T-helper 1 cell treated with Interleukin-12 subunit alpha and Interleukin-12 subunit beta and Interleukin-4 antibody, amounts not matched to agents 30 ng/mL and 1 ng/mL, for 36 hours (primary cell): ENCODE results near the gene ZNF275. TPM values are rescaled to one million over a fixed set of nuclear protein-coding genes. Genes with fewer than 3 reads are reported as not detected.
"Not testable (repeated sequence)": the region's sequence is repeated elsewhere in the genome, so short reads cannot be mapped to it uniquely, and the experiment has no call there.

Experiments
- intact Hi-C: fragments of 100-400 bp; cut with micrococcal nuclease; formaldehyde crosslinking; loops from one replicate; pipeline ENCODE4 v1.15.1; 2024
- total RNA-seq: library from RNA; stranded (reverse); gene quantifications from 2 replicates; pipeline ENCODE4 v1.2.3, GENCODE V29; 2022

Gene ZNF275
- total RNA-seq, 1 donor from 2014 or later: 24.3 TPM

DNA sequence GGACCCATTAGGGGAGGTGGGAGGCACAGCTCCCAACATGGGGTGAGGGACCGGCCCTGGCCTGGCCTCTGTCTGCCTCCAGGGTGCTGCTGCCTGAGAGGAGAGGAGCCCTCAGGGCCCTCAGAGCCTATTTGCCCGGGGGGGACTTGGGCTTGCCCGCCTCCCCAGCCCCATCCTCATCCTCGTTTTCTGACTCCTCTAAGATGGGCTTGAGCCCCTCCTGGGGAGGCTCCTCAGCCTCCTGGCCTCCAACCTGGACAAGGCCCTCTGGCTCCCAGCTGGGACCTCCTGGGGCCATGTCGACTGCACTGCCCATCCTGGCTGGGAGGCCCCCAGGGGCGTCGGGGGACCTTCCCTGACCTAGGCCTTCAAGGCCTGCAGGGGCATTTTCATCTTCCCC lies 15.1 kb upstream of the ZNF275 start:
- intact Hi-C loops: no loop called here

GRCh38 chrX:153319295-153320046 lies 14.5 kb upstream of the ZNF275 start:
- intact Hi-C loops: no loop called here

DNA sequence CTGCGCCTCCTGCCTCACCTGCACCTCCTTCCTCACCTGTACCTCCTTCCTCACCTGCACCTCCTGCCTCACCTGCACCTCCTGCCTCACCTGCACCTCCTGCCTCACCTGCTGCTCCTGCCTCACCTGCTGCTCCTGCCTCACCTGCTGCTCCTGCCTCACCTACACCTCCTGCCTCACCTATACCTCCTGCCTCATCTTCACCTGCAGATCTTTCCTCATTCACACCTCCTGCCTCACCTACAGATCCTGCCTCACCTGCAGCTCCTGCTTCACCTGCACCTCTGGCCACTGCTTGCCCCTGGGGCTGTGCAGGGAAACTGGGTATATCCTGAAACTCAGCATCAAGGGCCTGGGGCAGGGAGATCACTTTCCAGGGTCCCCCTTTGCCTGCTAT lies 13.9 kb upstream of the ZNF275 start:
- intact Hi-C loops: not testable (repeated sequence)

DNA sequence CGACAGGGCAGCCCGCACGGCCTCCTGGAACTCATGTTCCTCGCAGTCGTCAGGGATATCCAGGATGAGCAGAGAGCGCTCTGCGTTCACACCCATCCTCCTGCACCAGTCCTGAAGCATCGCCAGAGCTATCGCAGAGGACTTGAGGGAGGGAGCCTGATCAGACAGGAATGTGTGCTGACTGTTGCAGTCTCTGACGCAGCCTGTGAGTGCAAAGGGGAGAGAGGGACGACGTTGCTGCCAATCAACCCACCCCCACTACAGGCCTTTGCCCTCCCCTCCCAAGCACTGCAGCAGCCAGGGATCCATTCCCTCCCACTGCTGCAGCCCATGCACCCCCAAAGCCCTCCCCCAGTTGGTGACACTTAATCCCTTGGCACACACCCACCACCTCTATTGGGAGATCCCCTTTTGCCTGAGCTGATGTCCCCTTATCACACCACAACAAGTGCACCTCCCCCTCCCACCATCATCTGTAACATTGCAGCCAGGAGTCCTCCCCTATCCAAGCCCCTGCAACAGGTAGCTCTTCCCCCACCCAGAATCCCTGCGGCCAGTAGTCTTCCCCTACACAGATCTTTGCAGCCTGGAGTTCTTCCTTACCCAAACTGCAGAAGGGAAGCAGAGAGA lies 13.3 kb upstream of the ZNF275 start:
- intact Hi-C loops: no loop called here

DNA sequence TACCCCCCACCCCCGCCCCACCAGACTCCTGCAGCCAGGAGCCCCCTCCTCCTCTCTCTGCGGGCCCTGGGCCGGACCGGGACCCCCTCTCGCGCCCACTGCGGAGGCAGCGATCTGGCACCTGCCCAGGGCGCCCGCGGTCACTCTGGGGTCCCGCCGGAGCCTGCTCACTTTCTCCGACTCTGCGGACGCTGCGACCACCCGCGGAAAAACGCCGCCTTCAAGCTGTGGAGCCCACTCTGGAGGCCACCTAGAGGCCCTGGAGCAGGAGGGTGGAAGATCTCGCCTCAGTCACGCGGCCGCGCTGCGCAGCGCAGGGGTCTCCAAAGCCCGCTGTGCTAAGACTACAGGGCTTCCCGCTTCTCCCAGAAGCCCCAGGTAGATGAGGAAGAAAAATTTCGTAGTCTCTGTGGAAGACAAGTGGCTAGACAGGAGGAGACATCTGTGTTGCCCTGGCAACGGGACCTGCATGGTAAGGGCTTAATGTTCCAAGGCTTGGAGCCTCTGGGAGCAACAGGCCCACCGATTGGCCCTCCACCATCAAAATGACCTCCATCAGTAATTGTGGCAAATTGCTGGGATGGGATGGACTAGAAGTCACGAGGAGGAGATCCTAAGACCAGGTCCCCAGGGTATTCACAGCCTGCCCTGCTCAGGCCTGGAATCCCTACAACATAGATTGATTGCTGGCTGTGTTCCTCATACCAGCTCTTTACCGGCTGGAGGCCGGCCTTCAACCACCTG lies 12.4 kb upstream of the ZNF275 start, which contains the start of gene PNMA6F:
TSS of gene PNMA6F (minus strand) at position 387 of the 744 bp plus-strand sequence. CDS start 1,093 bp downstream, outside the sequence.
- intact Hi-C loops: no loop called here

DNA sequence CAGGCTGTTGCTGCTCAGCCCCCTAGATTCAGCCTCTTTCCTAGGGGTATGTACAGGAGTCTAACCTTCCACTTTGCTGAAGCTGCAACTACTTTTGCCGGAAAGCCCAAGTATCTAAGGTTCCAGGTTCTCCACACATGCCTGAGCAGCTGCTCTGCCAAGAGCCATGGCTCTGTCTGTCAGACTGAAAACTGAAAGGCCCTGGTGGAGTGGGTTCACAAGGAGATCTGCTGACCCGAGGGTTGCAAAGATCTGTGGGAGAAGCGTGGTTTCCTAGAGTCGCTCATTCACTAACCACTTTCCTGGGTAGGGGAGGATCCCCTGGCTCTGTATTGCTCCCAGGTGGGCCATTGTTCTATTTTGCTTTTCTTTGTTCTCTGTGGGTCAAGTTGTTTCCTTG lies 6.4 kb upstream of the ZNF275 start:
- intact Hi-C loops: no loop called here

DNA sequence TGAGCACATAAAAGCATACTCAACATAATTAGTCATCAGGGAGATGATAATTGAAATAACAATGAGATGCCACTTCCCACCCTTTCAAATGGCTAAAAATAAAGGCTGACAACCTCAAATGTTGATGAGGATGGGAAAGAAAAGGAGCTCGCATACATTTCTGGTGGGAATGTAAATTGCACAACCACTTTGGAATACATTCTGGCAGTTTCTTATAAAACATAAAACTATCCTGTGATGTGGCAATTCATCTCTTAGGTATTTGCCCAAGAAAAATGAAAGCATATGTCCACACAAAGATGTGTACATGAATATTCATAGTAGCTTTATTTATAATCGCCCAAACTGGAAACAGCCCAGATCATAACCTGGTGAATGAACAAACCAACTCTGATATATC lies 687 bp upstream of the ZNF275 start:
- intact Hi-C loops: loop anchor here (2.0 to 5.0 kb wide), 2 partner anchors 48 to 264 kb away; partner anchors contain the start of gene CCNQ

DNA sequence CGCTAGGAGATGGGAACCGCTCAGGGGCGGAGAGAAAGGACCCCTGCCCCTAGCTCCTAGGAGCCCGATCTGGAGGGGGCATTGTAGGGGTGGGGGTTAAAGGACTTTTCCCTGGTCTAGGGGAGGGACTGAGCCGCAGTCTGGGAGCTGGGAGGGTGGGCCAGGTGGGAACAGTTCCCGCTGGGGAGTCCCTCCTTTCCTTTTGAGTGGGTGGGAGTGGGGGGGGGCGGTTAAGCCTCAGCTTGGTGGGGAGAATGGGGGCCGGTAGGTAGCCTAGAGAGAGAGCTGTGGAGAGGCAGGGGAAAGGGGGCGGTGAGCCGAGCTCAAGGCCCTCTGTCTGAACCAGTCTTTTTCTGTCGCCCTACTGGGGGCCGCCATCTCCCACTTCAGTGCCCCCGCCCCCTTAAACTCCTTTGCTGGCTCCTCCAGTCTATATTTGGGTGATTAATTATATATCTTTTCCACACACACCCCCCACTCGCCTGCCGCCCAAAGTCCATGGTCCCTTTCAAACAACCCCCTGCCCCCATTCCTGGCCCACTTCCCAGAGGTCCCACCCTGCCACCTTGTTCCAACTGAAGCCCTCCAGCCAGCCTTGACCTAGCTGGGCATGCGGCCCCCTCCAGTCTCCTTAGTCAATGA lies 822 bp downstream of the ZNF275 start:
- intact Hi-C loops: loop anchor here (1.0 to 5.0 kb wide), 8 partner anchors 9 to 504 kb away; partner anchors contain the start of genes CCNQ, CETN2, HAUS7 and PNMA6E

- intact Hi-C loops: loop anchor here (5.0 kb wide), 1 partner anchor 394 kb away; no protein-coding TSS in a partner anchor
These were observed 2.4 kb downstream of the ZNF275 start for GRCh38 chrX:153336121-153336894.

DNA sequence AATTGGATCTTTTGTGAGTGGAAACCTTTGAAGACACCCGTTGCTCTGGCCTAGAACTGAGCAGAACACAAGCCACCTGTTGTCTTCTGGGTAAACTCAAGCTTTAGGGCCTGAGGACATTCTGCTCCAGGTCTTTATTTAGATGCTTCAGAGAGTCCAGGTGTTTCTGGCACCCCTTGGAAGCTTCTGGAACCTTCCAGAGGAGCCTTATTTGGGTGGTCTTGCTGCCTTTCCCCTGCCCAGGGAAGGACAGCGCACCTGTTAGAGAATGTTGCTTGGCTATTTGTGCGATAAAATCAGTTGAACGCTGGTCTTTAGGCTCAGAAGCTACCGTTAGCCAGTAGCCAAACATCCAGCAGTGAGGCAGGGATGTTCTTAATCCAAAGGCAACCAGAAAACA lies 3.0 kb downstream of the ZNF275 start:
- intact Hi-C loops: loop anchor here (5.0 kb wide), 1 partner anchor 395 kb away; no protein-coding TSS in a partner anchor

- intact Hi-C loops: loop anchor here (5.0 kb wide), 1 partner anchor 397 kb away; no protein-coding TSS in a partner anchor
These were observed 4.9 kb downstream of the ZNF275 start for GRCh38 chrX:153338836-153339235.

GRCh38 chrX:153339662-153340061 lies 5.7 kb downstream of the ZNF275 start:
- intact Hi-C loops: loop anchor here (5.0 kb wide), 1 partner anchor 397 kb away; no protein-coding TSS in a partner anchor

- intact Hi-C loops: no loop called here
These were observed 6.2 kb downstream of the ZNF275 start for GRCh38 chrX:153340111-153340510.

DNA sequence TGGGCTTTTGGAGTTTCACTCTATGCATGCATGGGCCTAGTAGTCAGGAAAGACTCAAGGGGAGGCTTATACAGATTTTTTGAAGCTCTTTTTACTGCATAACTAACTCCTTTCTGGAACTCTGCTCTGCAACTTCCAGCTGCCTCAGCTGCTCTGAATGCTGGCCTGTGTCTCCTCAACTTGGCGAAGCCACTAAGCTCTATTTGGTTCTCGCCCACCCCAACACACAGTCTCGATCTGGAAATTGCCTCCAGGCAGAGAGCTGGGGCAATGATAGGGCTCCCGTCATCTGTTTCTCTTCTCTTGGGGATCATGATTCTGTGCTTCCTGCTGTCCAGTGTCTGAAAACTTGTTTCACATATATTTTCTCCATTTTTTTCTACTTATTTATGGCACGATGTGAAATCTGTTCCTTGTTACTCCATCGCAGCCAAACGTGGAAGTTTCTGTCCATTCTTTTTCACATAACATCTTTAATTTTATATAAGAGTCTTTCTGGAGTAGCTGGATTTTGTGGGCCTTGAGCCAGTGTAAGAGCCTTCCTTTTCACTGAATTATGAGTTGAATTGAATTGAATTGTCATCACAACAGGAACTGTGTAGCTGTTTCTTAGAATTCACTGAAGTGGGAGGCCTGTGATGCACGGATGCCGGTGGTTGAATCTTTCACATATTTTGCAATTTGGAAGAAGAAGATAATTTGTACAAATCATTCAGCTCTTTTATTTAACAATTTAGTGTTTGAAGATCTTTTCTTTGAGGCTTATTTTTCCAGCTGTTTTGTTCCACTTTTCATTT lies 9.0 kb downstream of the ZNF275 start:
- intact Hi-C loops: loop anchor here (1.0 kb wide), 1 partner anchor 9 kb away; the partner anchor contains the start of gene ZNF275

- intact Hi-C loops: loop anchor here (1.0 kb wide), 1 partner anchor 9 kb away; the partner anchor contains the start of gene ZNF275
These were observed 9.7 kb downstream of the ZNF275 start for GRCh38 chrX:153343674-153344073.

DNA sequence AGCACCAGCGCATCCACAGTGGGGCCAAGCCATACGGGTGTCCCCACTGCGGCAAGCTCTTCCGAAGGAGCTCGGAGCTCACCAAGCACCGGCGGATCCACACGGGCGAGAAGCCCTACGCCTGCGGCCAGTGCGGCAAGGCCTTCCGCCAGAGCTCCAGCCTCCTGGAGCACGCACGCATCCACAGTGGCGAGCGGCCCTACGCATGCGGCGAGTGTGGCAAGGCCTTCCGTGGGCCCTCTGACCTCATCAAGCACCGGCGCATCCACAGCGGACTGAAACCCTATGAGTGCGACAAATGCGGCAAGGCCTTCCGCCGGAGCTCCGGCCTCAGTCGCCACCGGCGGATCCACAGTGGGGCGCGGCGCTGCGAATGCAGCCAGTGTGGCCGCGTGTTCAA lies 13.6 kb downstream of the ZNF275 start:
- intact Hi-C loops: no loop called here

GRCh38 chrX:153348421-153348820 lies 14.5 kb downstream of the ZNF275 start:
- intact Hi-C loops: no loop called here

DNA sequence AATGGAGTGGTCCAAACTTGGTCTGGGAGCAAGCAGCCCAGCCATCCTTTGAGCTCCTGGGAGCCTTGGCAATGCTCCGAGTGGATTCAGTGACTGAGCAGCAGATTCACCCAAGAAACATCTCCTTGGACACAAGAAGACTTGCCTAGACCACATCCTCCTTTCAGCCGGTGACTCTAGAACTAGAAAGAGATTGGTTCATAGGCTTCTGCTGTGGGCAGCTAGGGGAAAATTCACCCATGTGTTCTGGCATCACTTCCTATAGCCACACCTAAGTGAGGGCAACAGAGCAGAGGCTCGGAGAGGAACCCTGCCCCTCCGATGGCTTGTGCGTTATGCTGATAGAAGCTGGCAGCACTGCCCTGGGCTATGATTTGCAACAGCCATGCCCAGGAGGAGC lies 16.0 kb downstream of the ZNF275 start:
- intact Hi-C loops: no loop called here

DNA sequence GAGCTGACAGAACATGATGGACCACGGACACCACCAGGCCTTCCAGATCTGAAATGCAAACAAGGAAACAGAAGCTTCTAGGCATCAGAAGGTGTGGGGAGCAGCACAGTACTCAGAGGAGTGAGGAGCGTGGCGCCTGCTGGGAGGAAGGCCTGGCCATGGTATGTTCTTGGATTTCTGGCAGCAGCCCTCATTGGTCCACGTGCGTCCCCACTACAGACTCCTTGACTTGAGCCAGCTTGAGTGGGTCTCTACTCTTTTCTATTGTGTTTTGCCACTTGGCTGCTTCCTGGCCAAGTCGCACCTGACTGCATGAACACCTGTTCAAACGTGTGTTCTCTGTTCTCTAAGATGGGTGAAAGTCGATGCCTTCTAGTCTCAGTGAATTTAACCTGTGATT lies 18.0 kb downstream of the ZNF275 start:
- intact Hi-C loops: no loop called here
